HL-60 (cell line): ENCODE measurements around the gene VRK2.

Experiments used
- CTCF ChIP-seq: IDR thresholded peaks from one replicate; pipeline ENCODE4 v1.5.1; 2011; ENCODE audit warnings: low read length, control low read depth, inconsistent platforms; ENCODE audit not compliant: insufficient read depth
- GABPA ChIP-seq: IDR thresholded peaks from 2 replicates; pipeline ENCODE4 v1.6.1; 2012; ENCODE audit warnings: low read depth
- POLR2AphosphoS5 ChIP-seq: IDR thresholded peaks from 2 replicates; pipeline ENCODE4 v1.6.1; 2012; ENCODE audit warnings: low read depth

GRCh38 chr2:58065248-58065647 is 18.6 kb downstream of the VRK2 start:
- no peak for TF ChIP-seq CTCF
- no peak for TF ChIP-seq POLR2AphosphoS5
- no peak for TF ChIP-seq GABPA
